Lower leg skin (tissue), 3 donors: Measurements from ENCODE around the gene ERAP2.

Experiments used
- CTCF ChIP-seq, 3 donors: fragments of 450-650 bp; IDR thresholded peaks; one replicate each; pipeline ENCODE4 v1.5.1; 2016; ENCODE audit warnings: antibody characterized with exemption in 3 of 3, mild to moderate bottlenecking in 3 of 3, moderate library complexity in 2 of 3
- POLR2A ChIP-seq, 2 donors: fragments of 450-650 bp; IDR thresholded peaks; one replicate each; pipeline ENCODE4 v1.6.1; 2016 to 2017; ENCODE audit warnings: antibody characterized with exemption in 2 of 2, mild to moderate bottlenecking in 1 of 2, moderate library complexity in 1 of 2

GRCh38 chr5:96869372-96869641 is 7.0 kb upstream of the ERAP2 start:
- TF ChIP-seq CTCF (IDR thresholded peaks at IDR 0.05) (no peak), POLR2A (IDR thresholded peaks at IDR 0.05) (no peak)
